Common myeloid progenitor, CD34-positive (primary cell): ENCODE measurements around the gene PSD4.

Experiments
- CTCF ChIA-PET: fragments of 350-600 bp; sonication (Branson Sonifier 250); formaldehyde crosslinking; loops from one replicate; lab custom pipeline; 2021; ENCODE audit warnings: antibody characterized with exemption; lab: Charles Lee
- POLR2A ChIA-PET: fragments of 350-600 bp; sonication (Branson Sonifier 250); formaldehyde crosslinking; loops from one replicate; lab custom pipeline; 2021; ENCODE audit warnings: antibody characterized with exemption; lab: Charles Lee
- DNase-seq, 3 donors: peaks; one replicate each; pipeline versions ENCODE4 v3.0.0 to v3.0.0-alpha.2; 2013
- H3K27ac ChIP-seq, 2 experiments: 1 replicate in 1 of 2; 2 replicates in 1 of 2; pipeline ENCODE4 v1.7.0; 2013; ENCODE audit warnings: inconsistent platforms in 2 of 2, low read length in 2 of 2, mild to moderate bottlenecking in 2 of 2, low read depth in 1 of 2, moderate library complexity in 1 of 2; ENCODE audit not compliant: severe bottlenecking in 2 of 2, insufficient read depth in 1 of 2, poor library complexity in 1 of 2
- H3K27me3 ChIP-seq, 5 experiments: replicated peaks in 2 of 5; 1 replicate in 3 of 5; 2 replicates in 2 of 5; pipeline versions ENCODE4 v1.6.1 to v1.7.0; 2013; ENCODE audit warnings: low read length in 4 of 5, mild to moderate bottlenecking in 2 of 5, moderate library complexity in 2 of 5, inconsistent platforms in 1 of 5; ENCODE audit not compliant: insufficient read depth in 5 of 5, control insufficient read depth in 4 of 5
- H3K36me3 ChIP-seq, 4 experiments: 1 replicate in 2 of 4; 2 replicates in 2 of 4; pipeline versions ENCODE4 v1.6.1 to v1.7.0; 2013; ENCODE audit warnings: low read length in 3 of 4, control low read depth in 1 of 4, mild to moderate bottlenecking in 1 of 4; ENCODE audit not compliant: control insufficient read depth in 4 of 4, insufficient read depth in 4 of 4
- H3K4me1 ChIP-seq, 4 experiments: 1 replicate in 3 of 4; 2 replicates in 1 of 4; pipeline versions ENCODE4 v1.6.1 to v1.7.1; 2013; ENCODE audit warnings: low read length in 3 of 4, mild to moderate bottlenecking in 3 of 4, control low read depth in 1 of 4, inconsistent platforms in 1 of 4, moderate library complexity in 1 of 4; ENCODE audit not compliant: control insufficient read depth in 4 of 4, insufficient read depth in 4 of 4; ENCODE audit errors: control extremely low read depth in 1 of 4
- H3K4me3 ChIP-seq, 7 experiments: 1 replicate in 4 of 7; 2 replicates in 3 of 7; pipeline versions ENCODE4 v1.5.1 to v1.7.0; 2013; ENCODE audit warnings: mild to moderate bottlenecking in 7 of 7, low read length in 6 of 7, moderate library complexity in 6 of 7, inconsistent platforms in 2 of 7, low read depth in 2 of 7, control low read depth in 1 of 7; ENCODE audit not compliant: insufficient read depth in 4 of 7, control insufficient read depth in 1 of 7; ENCODE audit errors: extremely low read depth in 1 of 7
- H3K9me3 ChIP-seq, 5 experiments: 1 replicate in 4 of 5; 2 replicates in 1 of 5; pipeline versions ENCODE4 v1.6.1 to v1.7.1; 2013; ENCODE audit warnings: low read length in 4 of 5, mild to moderate bottlenecking in 2 of 5, inconsistent platforms in 1 of 5, low read depth in 1 of 5, moderate library complexity in 1 of 5; ENCODE audit not compliant: control insufficient read depth in 4 of 5, insufficient read depth in 2 of 5; ENCODE audit errors: control extremely low read depth in 1 of 5
- WGBS: methylation state at CpG from one replicate; pipeline ENCODE4 v1.1.5; 2013; ENCODE audit not compliant: insufficient coverage; 5-methylcytosine and 5-hydroxymethylcytosine counted together

PSD4 gene

GRCh38 chr2:113258471-113259147, 84.8 kb downstream of the PSD4 start:
- ChIA-PET CTCF (interaction anchor here (1.3 to 8.8 kb wide), 6 partner anchors 9 to 111 kb away, joined by 3 to 78 read pairs (median 13); no protein-coding TSS in a partner anchor), POLR2A (no interaction called here)
- DNase-seq: no peak
- no peaks in the 10 kb centered on the region for H3K36me3 ChIP-seq
- peaks cover 0 to 4% (median 0%) of the 10 kb centered on the region in 5 experiments for H3K9me3 ChIP-seq
- no peak overlapping the region for H3K27ac ChIP-seq
- H3K4me3 ChIP-seq: no peak overlapping the region
- H3K4me1 ChIP-seq: peaks cover 10 to 55% (median 17%) of the 10 kb centered on the region in 4 experiments
- H3K27me3 ChIP-seq: no peaks in the 10 kb centered on the region
- 100% methylated on average over 5 of the region's 6 CpGs for WGBS
